HG02642 (cell line): ENCODE data around the gene PRDM12.
"Not testable (repeated sequence)": the region's sequence is repeated elsewhere in the genome, so short reads cannot be mapped to it uniquely, and the experiment has no call there.

ENCODE experiments used
- ATAC-seq: cut with Tn5 transposase; IDR thresholded peaks from one replicate; pipeline ENCODE4 v1.9.1; 2021; ENCODE audit warnings: mild to moderate bottlenecking; ENCODE audit not compliant: unreplicated experiment, poor library complexity

PRDM12 gene

GRCh38 chr9:130663258-130663976 is 977 bp upstream of the PRDM12 start:
- ATAC-seq = no peak

DNA sequence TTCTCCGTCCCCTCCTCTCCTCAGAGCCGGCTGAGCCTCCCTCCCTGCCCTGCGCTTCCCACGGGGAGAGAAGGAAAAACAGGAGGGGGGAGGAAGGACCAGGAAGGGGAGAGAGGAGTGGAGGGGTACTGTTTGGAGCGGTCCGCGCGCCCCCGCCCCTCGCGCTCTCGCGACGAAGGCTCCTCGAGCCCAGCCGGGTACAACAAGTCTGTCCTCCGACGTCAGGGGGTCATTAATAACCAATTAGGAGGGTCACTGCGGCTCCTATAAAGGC is 480 bp upstream of the PRDM12 start:
- no peak for ATAC-seq

GRCh38 chr9:130665029-130665430 is 636 bp downstream of the PRDM12 start:
- ATAC-seq = no peak

DNA sequence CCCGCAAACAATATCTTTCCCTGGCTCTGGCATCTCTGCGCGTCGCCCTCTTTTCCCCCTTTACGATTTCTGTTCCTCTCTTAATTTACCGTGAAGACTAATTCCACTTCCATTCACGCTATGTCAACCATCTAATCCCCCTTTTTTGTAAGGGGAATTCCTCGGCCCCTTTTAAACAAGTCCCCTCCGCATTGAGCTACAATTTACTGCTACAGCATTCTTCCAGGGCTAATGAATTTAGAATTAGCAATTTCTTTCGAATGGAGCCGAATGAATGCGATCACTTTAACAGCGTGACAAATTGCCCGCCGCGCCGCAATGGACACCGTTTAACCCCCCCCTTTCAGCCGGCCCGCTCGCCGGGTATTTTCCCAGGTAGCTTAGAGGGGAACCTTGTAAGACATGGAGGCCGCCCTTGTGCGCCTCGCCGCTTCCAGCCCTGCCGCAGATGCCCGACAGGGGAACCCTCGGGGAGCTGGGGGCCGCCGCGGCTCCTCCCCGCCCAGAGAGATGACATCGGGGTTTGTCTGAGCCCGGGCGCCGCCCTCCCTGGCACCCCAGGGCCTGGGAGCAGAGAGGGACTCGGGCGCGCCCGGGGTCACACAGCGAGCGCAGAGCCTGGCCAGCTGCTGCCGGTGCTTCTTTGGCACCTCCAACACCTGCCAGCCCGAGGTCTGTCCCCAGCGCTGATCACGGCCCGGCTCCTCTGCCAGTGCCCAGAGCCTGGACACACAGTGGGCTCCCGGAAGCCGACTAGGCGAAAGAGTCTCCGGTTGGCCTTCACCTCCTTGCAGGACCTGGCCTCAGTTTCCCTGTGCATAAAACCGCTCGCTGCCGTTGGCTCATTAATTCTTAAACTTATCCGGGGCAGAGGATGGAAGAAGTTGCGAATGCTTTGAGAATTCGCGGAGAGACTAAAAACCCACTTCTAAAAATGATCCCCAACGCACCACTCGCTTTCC is 1.3 kb downstream of the PRDM12 start:
- no peak for ATAC-seq

GRCh38 chr9:130666393-130667119 is 2.2 kb downstream of the PRDM12 start:
- ATAC-seq = no peak

DNA sequence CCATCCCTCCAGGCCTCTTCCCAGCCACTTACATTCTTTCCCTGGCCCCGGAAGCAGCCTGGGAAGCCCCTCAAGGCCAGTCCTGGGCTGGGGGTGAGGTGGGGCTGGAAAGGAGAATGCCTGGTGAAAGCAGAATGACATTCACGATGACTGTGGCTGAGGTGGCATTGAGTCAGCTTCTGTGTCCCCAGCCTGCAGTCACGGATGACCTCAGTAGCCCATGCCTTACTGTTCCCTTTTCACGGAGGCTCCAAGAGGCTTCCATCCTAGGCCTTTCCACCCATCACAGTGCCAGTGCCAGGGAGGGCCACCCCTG is 2.7 kb downstream of the PRDM12 start:
- no peak for ATAC-seq

DNA sequence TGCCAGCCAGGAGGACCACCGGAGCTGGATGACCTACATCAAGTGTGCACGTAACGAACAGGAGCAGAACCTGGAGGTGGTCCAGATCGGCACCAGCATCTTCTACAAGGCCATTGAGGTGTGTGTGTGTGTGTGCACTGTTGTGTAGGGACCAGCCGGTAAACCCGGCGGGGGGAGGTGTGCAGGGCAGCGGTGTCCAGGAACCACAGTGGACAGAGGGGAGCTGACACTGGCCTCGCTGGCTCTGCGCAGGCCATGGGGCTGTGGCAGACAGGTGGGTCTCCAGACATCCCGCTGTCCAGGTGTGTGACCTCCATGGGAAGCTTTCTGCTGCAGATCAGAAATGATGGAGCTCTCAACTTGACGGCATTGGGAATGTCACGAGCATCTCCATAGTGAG is 3.8 kb downstream of the PRDM12 start:
- no peak for ATAC-seq

DNA sequence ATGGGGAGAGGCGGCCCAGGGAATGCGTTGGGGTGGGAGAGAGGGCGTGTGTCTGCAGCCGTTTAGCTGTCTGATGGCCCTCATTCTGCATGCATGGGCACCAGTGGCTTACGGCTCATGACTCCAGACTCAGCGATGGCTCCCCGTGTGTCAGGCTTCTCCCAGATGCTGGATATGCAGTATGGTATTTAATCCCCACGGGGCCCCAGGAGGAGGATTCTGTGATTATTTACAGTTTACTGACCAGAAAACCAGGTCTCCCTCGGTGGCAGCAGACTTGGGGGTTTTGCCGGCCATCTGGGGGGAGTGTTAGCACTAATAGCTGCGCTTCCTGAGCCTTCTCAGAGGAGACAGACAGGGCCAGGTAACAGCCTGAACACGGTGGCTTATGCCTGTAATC is 4.3 kb downstream of the PRDM12 start:
- ATAC-seq = no peak

DNA sequence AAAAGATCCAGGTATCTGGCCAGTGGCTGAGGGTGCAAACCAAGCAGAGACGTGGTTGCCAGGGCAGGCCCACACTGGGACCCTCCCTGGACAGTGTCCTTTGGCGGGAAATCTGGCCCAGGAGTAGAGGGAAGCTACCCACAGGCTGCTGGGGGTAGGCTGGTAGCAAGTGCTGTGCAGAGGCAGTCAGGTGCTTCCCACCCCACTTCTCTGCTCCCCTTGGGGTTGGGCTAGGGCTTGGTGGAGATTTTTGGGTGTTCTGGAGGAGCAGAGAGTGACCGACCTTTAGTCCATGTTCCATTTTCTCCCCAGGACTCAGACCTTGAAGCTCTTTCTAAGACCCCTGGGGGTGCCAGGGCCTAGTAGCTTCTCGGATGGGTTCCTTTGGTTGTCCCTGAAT is 5.6 kb downstream of the PRDM12 start:
- no peak for ATAC-seq

- no peak for ATAC-seq
Observed at GRCh38 chr9:130670644-130671043, 6.2 kb downstream of the PRDM12 start.

DNA sequence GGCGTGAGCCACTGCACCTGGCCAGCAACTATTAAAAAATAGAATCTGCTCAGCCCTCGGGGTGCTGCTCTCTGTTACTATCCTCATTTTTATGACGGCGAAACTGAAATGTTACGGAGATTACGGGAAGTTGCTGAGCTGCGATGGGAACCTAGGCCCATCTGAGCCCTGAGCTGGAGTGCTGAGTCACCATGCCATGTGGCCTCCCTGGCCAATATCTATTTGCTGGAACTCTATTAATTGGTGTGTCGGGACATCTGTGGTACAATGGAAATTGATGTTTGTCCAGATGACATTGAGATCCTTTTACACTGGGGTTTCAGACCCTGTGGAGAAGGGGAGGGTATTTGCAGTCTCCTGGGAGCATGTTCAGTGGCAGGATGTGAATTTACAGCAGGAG is 8.1 kb downstream of the PRDM12 start:
- no peak for ATAC-seq

DNA sequence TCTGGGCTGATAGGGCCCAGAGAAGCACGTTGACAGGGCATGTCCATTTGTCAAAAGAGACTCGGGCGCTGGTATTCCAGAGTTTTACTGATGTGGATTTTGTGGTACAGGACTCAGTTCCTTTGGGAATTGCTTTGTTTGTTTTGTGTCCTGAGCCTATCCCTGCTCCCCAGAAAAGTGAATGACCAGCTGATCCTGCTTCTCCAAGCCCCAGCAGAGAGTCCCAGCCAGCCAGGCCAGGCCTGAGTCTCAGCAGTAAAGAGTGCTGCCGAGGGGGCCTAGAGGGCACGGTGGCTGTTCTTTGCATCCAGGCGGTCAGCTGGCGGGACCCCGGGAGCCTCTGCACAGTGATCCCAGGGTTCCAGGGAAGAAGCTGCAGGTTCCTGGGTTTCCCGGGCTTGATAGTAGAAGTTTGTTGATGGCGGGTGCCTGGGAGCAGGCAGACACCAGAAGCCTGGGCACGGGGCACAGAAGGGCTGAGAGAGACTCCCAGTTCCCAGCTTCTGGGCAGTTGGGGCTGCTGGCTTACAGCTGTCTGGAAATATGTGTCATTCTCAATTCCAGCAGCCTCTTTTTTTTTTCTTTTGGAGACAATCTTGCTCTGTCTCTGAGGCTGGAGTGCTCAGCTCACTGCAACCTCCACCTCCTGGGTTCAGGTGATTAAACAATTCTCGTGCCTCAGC is 8.7 kb downstream of the PRDM12 start:
- ATAC-seq = no peak

GRCh38 chr9:130675396-130675795 is 11.0 kb downstream of the PRDM12 start:
- no peak for ATAC-seq

DNA sequence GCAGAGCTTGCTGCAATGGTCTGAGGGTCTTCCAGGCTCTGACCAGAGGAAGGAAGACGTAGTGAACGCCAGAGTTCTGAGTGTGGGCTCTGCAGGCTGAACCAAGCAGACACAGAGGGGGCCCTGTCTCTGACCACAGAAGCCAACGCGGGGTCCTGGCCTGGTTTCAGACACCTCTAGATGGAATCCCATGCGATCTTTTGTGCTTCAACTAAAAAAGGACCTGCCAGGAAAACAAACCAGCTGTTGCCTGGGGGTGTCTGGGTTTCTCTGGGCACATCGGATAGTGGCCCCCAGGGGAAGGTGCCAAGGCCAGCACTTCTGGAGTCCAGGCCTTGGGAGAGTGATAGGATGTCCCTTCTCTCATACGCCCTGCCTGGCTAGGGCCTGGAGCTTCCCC is 12.9 kb downstream of the PRDM12 start:
- ATAC-seq = no peak

DNA sequence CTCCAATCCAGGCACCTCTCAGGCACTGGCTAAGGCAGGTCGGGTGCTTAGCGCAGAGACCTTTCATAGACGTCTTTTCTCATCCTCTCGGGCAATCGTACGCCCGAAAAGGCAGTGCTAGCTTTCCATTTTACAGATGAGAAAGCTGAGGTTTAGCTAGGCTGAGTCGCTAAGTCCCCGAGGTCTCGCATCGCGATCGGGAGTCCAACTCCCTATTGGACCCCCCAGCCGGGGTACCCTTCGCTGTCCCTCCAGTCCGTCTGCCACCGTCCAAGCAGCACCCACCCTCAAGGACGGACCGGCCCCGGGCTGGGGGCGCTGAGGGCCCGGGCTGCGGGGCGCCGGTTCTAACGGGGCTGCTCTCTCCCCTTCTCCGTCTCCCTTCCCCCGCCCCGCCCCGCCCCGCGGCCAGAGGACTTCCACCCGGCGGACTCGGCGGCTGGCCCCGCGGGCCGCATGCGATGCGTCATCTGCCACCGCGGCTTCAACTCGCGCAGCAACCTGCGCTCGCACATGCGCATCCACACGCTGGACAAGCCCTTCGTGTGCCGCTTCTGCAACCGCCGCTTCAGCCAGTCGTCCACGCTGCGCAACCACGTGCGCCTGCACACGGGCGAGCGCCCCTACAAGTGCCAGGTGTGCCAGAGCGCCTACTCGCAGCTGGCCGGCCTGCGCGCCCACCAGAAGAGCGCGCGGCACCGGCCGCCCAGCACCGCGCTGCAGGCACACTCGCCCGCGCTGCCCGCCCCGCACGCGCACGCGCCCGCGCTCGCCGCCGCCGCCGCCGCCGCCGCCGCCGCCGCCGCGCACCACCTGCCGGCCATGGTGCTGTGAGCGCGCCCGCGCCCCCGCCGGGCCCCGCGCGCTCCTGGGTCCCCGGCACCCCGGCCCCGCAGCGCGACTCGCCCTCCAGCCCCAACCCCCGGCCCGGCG is 16.7 kb downstream of the PRDM12 start:
- peak; percentile 43 for ATAC-seq

DNA sequence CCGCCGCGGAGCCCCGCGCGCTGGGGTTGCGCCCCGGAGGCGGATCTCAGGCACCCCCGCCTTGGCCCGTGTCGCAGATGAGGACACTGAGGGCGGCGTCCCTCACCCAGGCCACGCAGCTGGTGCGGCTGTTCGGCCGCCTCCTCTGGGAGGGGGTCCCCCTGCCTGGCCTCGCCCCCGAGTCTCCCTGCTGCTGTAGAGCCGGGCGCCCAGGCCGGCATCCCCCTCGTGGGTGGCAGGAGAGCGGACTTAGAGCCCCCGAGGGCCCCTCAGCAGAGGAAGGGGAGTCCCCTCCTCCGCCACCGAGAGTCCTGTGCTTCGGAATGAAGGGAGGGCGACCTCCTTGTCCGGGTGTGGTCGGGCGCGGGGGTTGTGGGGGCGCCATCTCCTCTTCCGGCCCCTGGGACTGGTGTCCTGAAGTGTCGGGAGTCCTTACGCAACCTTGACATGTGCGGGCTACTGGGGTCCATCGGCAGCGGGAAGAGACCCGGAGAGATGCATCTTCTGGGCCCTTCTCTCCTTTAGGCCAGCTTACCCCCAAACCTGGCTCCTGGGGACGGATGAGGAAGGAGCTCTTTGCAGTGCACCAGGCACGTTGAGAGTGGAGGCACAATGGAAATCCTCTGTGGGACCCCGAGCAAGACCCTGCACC is 17.5 kb downstream of the PRDM12 start:
- peak; percentile 30 for ATAC-seq

DNA sequence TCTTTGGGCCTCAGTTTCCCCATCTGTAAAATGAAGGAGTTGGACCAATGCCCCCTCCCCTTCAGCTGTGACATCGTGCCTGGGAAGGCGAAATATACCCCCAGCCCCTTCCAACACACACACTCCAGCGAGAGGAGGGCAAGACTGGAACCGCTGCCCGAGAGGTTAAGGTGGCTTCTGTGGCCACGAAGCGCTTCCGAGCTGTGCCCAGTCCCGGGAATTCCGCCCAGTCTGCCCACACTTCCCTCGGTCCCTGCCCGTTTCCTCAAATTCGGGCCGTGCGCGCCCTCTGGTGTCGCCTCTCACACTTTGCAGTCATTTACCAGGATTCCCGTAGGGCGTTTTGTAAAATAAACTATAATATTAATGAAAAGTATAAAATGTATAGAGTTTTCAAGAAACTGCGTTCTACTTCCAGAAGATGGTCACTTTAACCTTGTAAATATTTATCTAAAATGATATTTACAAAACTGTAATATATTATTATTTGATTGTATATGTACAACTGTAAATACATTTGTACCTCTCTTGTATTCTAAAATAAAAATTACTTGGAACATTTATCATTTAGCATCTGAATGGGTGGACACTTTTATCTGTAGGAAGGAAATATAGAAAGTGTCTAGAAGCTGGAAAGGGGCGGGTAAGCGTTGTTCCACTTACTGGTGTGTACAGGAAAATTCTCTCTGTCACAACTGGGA is 18.2 kb downstream of the PRDM12 start:
- ATAC-seq = no peak

- ATAC-seq = no peak
Observed at GRCh38 chr9:130685104-130685503, 20.7 kb downstream of the PRDM12 start.

GRCh38 chr9:130685945-130686344 is 21.6 kb downstream of the PRDM12 start:
- ATAC-seq = not testable (repeated sequence)
